GM19324 (cell line): ENCODE results near the gene SYT6.

Source experiments
- ATAC-seq: cut with Tn5 transposase; IDR thresholded peaks from one replicate; pipeline ENCODE4 v1.9.1; 2021; ENCODE audit warnings: mild to moderate bottlenecking, moderate library complexity; ENCODE audit not compliant: unreplicated experiment, low FRiP score

Gene SYT6

GRCh38 chr1:114155706-114156105 lies 2.0 kb upstream of the SYT6 start:
- ATAC-seq, result no peak

GRCh38 chr1:114154963-114155322 lies 1.3 kb upstream of the SYT6 start:
- no peak for ATAC-seq

- ATAC-seq, result no peak
Observed at GRCh38 chr1:114154146-114154962, 685 bp upstream of the SYT6 start.

- no peak for ATAC-seq
Observed at GRCh38 chr1:114152508-114153260, 985 bp downstream of the SYT6 start.

- ATAC-seq, result no peak
Observed at GRCh38 chr1:114152089-114152507, 1.6 kb downstream of the SYT6 start.

GRCh38 chr1:114150016-114150415 lies 3.7 kb downstream of the SYT6 start:
- ATAC-seq, result no peak

GRCh38 chr1:114149211-114149610 lies 4.5 kb downstream of the SYT6 start:
- no peak for ATAC-seq

GRCh38 chr1:114145504-114146151 lies 8.0 kb downstream of the SYT6 start:
- ATAC-seq, result no peak

GRCh38 chr1:114144016-114144415 lies 9.7 kb downstream of the SYT6 start:
- ATAC-seq, result no peak

GRCh38 chr1:114139540-114139939 lies 14.1 kb downstream of the SYT6 start:
- no peak for ATAC-seq

GRCh38 chr1:114137497-114137896 lies 16.2 kb downstream of the SYT6 start:
- no peak for ATAC-seq

GRCh38 chr1:114135786-114136185 lies 17.9 kb downstream of the SYT6 start:
- ATAC-seq, result no peak

GRCh38 chr1:114134518-114134917 lies 19.2 kb downstream of the SYT6 start:
- ATAC-seq, result no peak

GRCh38 chr1:114133129-114133528 lies 20.5 kb downstream of the SYT6 start:
- no peak for ATAC-seq

GRCh38 chr1:114131526-114132220 lies 22.0 kb downstream of the SYT6 start:
- no peak for ATAC-seq

GRCh38 chr1:114130846-114131525 lies 22.7 kb downstream of the SYT6 start:
- no peak for ATAC-seq

- ATAC-seq, result no peak
Observed at GRCh38 chr1:114130213-114130612, 23.5 kb downstream of the SYT6 start.

- ATAC-seq, result no peak
Observed at GRCh38 chr1:114128293-114128692, 25.4 kb downstream of the SYT6 start.

- no peak for ATAC-seq
Observed at GRCh38 chr1:114126261-114127095, 27.2 kb downstream of the SYT6 start.
